ENCODE data around the gene FGF12.

GRCh38 chr3:192302721-192303120, 424.6 kb downstream of the FGF12 start:
- TF ChIP-seq POLR2A (IDR thresholded peaks at IDR 0.05): no peak
- TF ChIP-seq CTCF (IDR thresholded peaks at IDR 0.05): no peak
